K562 (cell line): Measurements from ENCODE around the gene TCHP. TPM values are rescaled to one million over a fixed set of nuclear protein-coding genes. Genes with fewer than 3 reads are reported as not detected.

Experiments
- ATAC-seq: fragments of 200-7000 bp; cut with Tn5 transposase; 3 replicates; pipeline ENCODE4 v1.9.1; 2020; ENCODE audit warnings: moderate library complexity
- BruUV-seq: library from RNA; stranded (reverse); fragments of 400-500 nt; replicated peaks from 2 replicates; lab custom pipeline; 2021; lab: Mats Ljungman, UMichigan
- CTCF ChIA-PET: fragments of 300-600 bp; formaldehyde crosslinking; extraction: SDS; loops from one replicate; lab custom pipeline; 2021; ENCODE audit warnings: low intra/inter-chr PET ratio; lab: Yijun Ruan, JAX
- POLR2A ChIA-PET: fragments of 300-600, 350-650 bp; sonication (Branson Sonifier 250); formaldehyde crosslinking; extraction: SDS; loops from one replicate; lab custom pipeline; 2021; ENCODE audit warnings: antibody characterized with exemption, inconsistent platforms; lab: Yijun Ruan, JAX
- DNase-seq, 4 experiments: peaks; one replicate each; pipeline versions ENCODE4 v3.0.0 to v3.0.0-alpha.2; 2011 to 2018; ENCODE audit warnings: low spot score in 3 of 4, mixed read lengths in 3 of 4; ENCODE audit errors: extremely low read depth in 1 of 4
- FAIRE-seq: peaks from 2 replicates; lab custom pipeline; 2011; peaks lifted over from hg19 to GRCh38; lab: Jason Lieb, UNC
- H2AFZ ChIP-seq: 2 replicates; pipeline ENCODE4 v1.6.0; 2011; ENCODE audit warnings: low read depth, low read length, control low read depth, inconsistent platforms
- H3K27ac ChIP-seq: fragments of 200-600 bp; 3 replicates; pipeline ENCODE4 v1.8.0; 2011; ENCODE audit warnings: low read depth, mild to moderate bottlenecking, control low read depth, inconsistent platforms, low read length, moderate library complexity, mixed read lengths; ENCODE audit errors: extremely low read depth
- H3K27me3 ChIP-seq, 2 experiments: fragments of 300-600 bp in 1 of 2; 2 replicates in 1 of 2; 3 replicates in 1 of 2; pipeline versions ENCODE4 v1.6.0 to v1.8.0; 2011; ENCODE audit warnings: inconsistent platforms in 2 of 2, low read length in 2 of 2, mild to moderate bottlenecking in 1 of 2, mixed read lengths in 1 of 2, moderate library complexity in 1 of 2; ENCODE audit not compliant: control insufficient read depth in 2 of 2, insufficient read depth in 2 of 2
- H3K36me3 ChIP-seq: fragments of 300-600 bp; 3 replicates; pipeline ENCODE4 v1.8.0; 2011; ENCODE audit warnings: mild to moderate bottlenecking, low read length, inconsistent platforms; ENCODE audit not compliant: control insufficient read depth, insufficient read depth
- H3K4me1 ChIP-seq, 2 experiments: fragments of 200-600 bp in 1 of 2; replicated peaks in 1 of 2; 2 replicates in 1 of 2; 3 replicates in 1 of 2; pipeline versions ENCODE4 v1.5.1 to v1.8.0; 2011; ENCODE audit warnings: inconsistent platforms in 2 of 2, low read length in 2 of 2, mild to moderate bottlenecking in 1 of 2, mixed read lengths in 1 of 2, moderate library complexity in 1 of 2; ENCODE audit not compliant: control insufficient read depth in 2 of 2, insufficient read depth in 2 of 2
- H3K4me2 ChIP-seq: 2 replicates; pipeline ENCODE4 v1.6.1; 2011; ENCODE audit warnings: low read length, control low read depth, inconsistent platforms, mixed read lengths; ENCODE audit not compliant: insufficient read depth
- H3K4me3 ChIP-seq: fragments of 200-600 bp; sonication (generic), shearing (Covaris generic); 2 replicates; pipeline ENCODE4 v1.5.1; 2016; ENCODE audit warnings: control low read depth, inconsistent platforms
- H3K79me2 ChIP-seq: fragments of 200-600 bp; 3 replicates; pipeline ENCODE4 v1.8.0; 2011; ENCODE audit warnings: low read length, inconsistent platforms; ENCODE audit not compliant: control insufficient read depth, insufficient read depth
- H3K9ac ChIP-seq, 2 experiments: 2 replicates each; pipeline versions ENCODE4 v1.6.0 to v1.6.1; 2011; ENCODE audit warnings: low read depth in 2 of 2, low read length in 2 of 2, control low read depth in 1 of 2, inconsistent platforms in 1 of 2, mild to moderate bottlenecking in 1 of 2, mixed read lengths in 1 of 2; ENCODE audit not compliant: insufficient read depth in 1 of 2
- H3K9me1 ChIP-seq: one replicate; pipeline ENCODE4 v1.6.0; 2011; ENCODE audit warnings: inconsistent platforms, mild to moderate bottlenecking, low read length, moderate library complexity; ENCODE audit not compliant: control insufficient read depth, insufficient read depth
- H3K9me3 ChIP-seq: replicated peaks from 2 replicates; pipeline ENCODE4 v1.5.1; 2011; ENCODE audit warnings: low read depth, low read length, inconsistent platforms; ENCODE audit not compliant: control insufficient read depth, insufficient read depth
- H4K20me1 ChIP-seq: replicated peaks from 2 replicates; pipeline ENCODE4 v1.6.1; 2011; ENCODE audit warnings: low read length, inconsistent platforms, mixed read lengths; ENCODE audit not compliant: control insufficient read depth, insufficient read depth
- TFAP4 ChIP-seq: sonication (generic); formaldehyde crosslinking; IDR thresholded peaks from 2 replicates; pipeline ENCODE4 v1.8.0; 2022; ENCODE audit warnings: missing genetic modification reagents, mild to moderate bottlenecking, moderate library complexity, borderline replicate concordance
- ZNF263 ChIP-seq: sonication (generic); formaldehyde crosslinking; IDR thresholded peaks from 2 replicates; pipeline ENCODE4 v1.8.0; 2022; ENCODE audit warnings: mild to moderate bottlenecking, missing genetic modification reagents, borderline replicate concordance
- WGBS: fragments of 100-300 bp; shearing (Covaris generic); methylation state at CpG from one replicate; pipeline ENCODE4 v1.1.6; 2016; ENCODE audit warnings: low coverage, mixed read lengths; ENCODE audit not compliant: insufficient coverage; ENCODE audit errors: missing lambda C conversion rate; 5-methylcytosine and 5-hydroxymethylcytosine counted together
- in situ Hi-C: fragments of 300-500 bp; cut with MboI; formaldehyde crosslinking; loops from 4 replicates; pipeline ENCODE4 v1.15.0; 2018; ENCODE audit warnings: inconsistent platforms, mixed read lengths
- intact Hi-C: fragments of 100-400 bp; cut with micrococcal nuclease; formaldehyde crosslinking; loops from 2 replicates; pipeline ENCODE4 v1.14.2; 2022
- polyA plus RNA-seq, 8 experiments: library from polyadenylated mRNA; depleted of rRNA in 4 of 8; stranded (reverse) in 5 of 8; unstranded in 3 of 8; fragments of >200 nt; fragmentation: Nextera tagmentation in 2 of 8; fragmentation: Illumina TruSeq in 1 of 8; extraction: Ambion mirVana in 2 of 8; extraction: Trizol in 1 of 8; gene quantifications; 2 replicates each; pipeline versions ENCODE4 v1.2.1 to v1.2.3, GENCODE V29; 2011 to 2014; ENCODE audit warnings: inconsistent platforms in 1 of 8, missing spikeins in 1 of 8
- total RNA-seq, 7 experiments: library from RNA; depleted of rRNA in 6 of 7; stranded (reverse); fragments of >200 nt in 6 of 7; fragmentation: Illumina TruSeq in 2 of 7; extraction: Trizol in 2 of 7; gene quantifications; 2 replicates each; pipeline versions ENCODE4 v1.2.1 to v1.2.3, GENCODE V29; 2011 to 2021; ENCODE audit warnings: low replicate concordance in 1 of 7

Gene TCHP
- total and polyA plus RNA-seq, 9 of the 15 experiments (the other 6 are each of a cell fraction or from before 2014, with no cell fraction given), result 3.4 to 30.4 (median 19.7) TPM

GRCh38 chr12:109914461-109914860 lies 14.4 kb downstream of the TCHP start:
- intact Hi-C loops (no loop called here), in situ Hi-C loops (no loop called here)
- DNase-seq (no peak), FAIRE-seq (no peak), ATAC-seq (no peak)
- Histone ChIP-seq H3K4me3 (no peak overlapping the region), H3K4me1 (peaks cover 0 to 3% of the 10 kb centered on the region in 2 experiments; a peak in 1 of 5 replicates), H3K36me3 (peaks cover 76% of the 10 kb centered on the region; the same call in 2 of the 3 replicates), H3K9ac (no peak overlapping the region), H3K27ac (no peak overlapping the region), H3K27me3 (no peaks in the 10 kb centered on the region), H3K79me2 (no peaks in the 10 kb centered on the region), H2AFZ (no peak overlapping the region), H3K9me3 (no peaks in the 10 kb centered on the region), H3K4me2 (no peak overlapping the region), H3K9me1 (no peaks in the 10 kb centered on the region), H4K20me1 (0 out of 2 replicates have a peak, but pooled peaks cover 3% of the 10 kb centered on the region)
- TF ChIP-seq ZNF263 (CRISPR knock-in tag), result 0 out of 2 replicates have a peak, but pooled peaks have one; percentile 21
- no peak for TF ChIP-seq TFAP4 (CRISPR knock-in tag)
- 77% methylated on average over 12 of the region's 16 CpGs for WGBS
- no TSS peak for BruUV-seq
- CTCF ChIA-PET, result no interaction called here
- POLR2A ChIA-PET, result interaction anchor here (0.6 to 1.1 kb wide), 3 partner anchors 11 to 28 kb away, joined by 3 read pairs; no protein-coding TSS in a partner anchor
